ENCODE measurements around the gene DNAJC17.

Gene DNAJC17

GRCh38 chr15:40751745-40752144 lies 55.5 kb downstream of the DNAJC17 start:
- H4K20me1 ChIP-seq (ENCODE audit: low read depth, low read length) = no peaks in the 10 kb centered on the region
- no peaks in the 10 kb centered on the region for H3K9me3 ChIP-seq (ENCODE audit: insufficient read depth, low read length)
- H3K27ac ChIP-seq (ENCODE audit: low read depth, low read length) = no peak overlapping the region
- H3K4me2 ChIP-seq (ENCODE audit: low read depth, low read length, poor library complexity, severe bottlenecking) = no peak overlapping the region
- H2AFZ ChIP-seq (ENCODE audit: low read depth, low read length, severe bottlenecking) = no peak overlapping the region
- H3K9ac ChIP-seq (ENCODE audit: low read length) = no peak overlapping the region
- H3K9me2 ChIP-seq (replicated peaks; ENCODE audit: insufficient read depth, low read length) = no peaks in the 10 kb centered on the region
- H3K79me2 ChIP-seq (ENCODE audit: insufficient read depth, low read length) = peaks cover 41% of the 10 kb centered on the region
- H3F3A ChIP-seq (ENCODE audit: insufficient read depth) = no peaks in the 10 kb centered on the region; the same call in none of the 2 replicates
- peaks cover 5% of the 10 kb centered on the region for H3K36me3 ChIP-seq (ENCODE audit: low read length)
- TF ChIP-seq EZH2phosphoT487 (conservative IDR thresholded peaks at IDR 0.05; ENCODE audit: low read length) (no peak), CTCF (IDR thresholded peaks at IDR 0.05; ENCODE audit: insufficient read depth, low read length, poor library complexity, severe bottlenecking) (no peak)
- H3K4me3 ChIP-seq (ENCODE audit: insufficient read depth, low read length, poor library complexity, severe bottlenecking) = no peak overlapping the region
- H3K27me3 ChIP-seq (ENCODE audit: low read length) = no peaks in the 10 kb centered on the region

GRCh38 chr15:40750885-40751284 lies 56.4 kb downstream of the DNAJC17 start:
- H3K36me3 ChIP-seq (ENCODE audit: low read length) = peaks cover 5% of the 10 kb centered on the region
- no peak overlapping the region for H3K4me3 ChIP-seq (ENCODE audit: insufficient read depth, low read length, poor library complexity, severe bottlenecking)
- H3K9me3 ChIP-seq (ENCODE audit: insufficient read depth, low read length) = no peaks in the 10 kb centered on the region
- no peak overlapping the region for H3K9ac ChIP-seq (ENCODE audit: low read length)
- H3K27me3 ChIP-seq (ENCODE audit: low read length) = no peaks in the 10 kb centered on the region
- no peak overlapping the region for H3K27ac ChIP-seq (ENCODE audit: low read depth, low read length)
- peaks cover under 1% of the 10 kb centered on the region; the same call in 1 of the 2 replicates for H3F3A ChIP-seq (ENCODE audit: insufficient read depth)
- H3K9me2 ChIP-seq (replicated peaks; ENCODE audit: insufficient read depth, low read length) = no peaks in the 10 kb centered on the region
- H3K4me2 ChIP-seq (ENCODE audit: low read depth, low read length, poor library complexity, severe bottlenecking) = no peak overlapping the region
- H4K20me1 ChIP-seq (ENCODE audit: low read depth, low read length) = no peaks in the 10 kb centered on the region
- no peak overlapping the region for H2AFZ ChIP-seq (ENCODE audit: low read depth, low read length, severe bottlenecking)
- TF ChIP-seq EZH2phosphoT487 (conservative IDR thresholded peaks at IDR 0.05; ENCODE audit: low read length) = no peak
- TF ChIP-seq CTCF (IDR thresholded peaks at IDR 0.05; ENCODE audit: insufficient read depth, low read length, poor library complexity, severe bottlenecking) = no peak
- H3K79me2 ChIP-seq (ENCODE audit: insufficient read depth, low read length) = peaks cover 41% of the 10 kb centered on the region

GRCh38 chr15:40749151-40749630 lies 58.1 kb downstream of the DNAJC17 start:
- Histone ChIP-seq H3K9me2 (replicated peaks; ENCODE audit: insufficient read depth, low read length) (no peaks in the 10 kb centered on the region), H3K9ac (ENCODE audit: low read length) (no peak overlapping the region), H3K36me3 (ENCODE audit: low read length) (peaks cover 5% of the 10 kb centered on the region), H4K20me1 (ENCODE audit: low read depth, low read length) (no peaks in the 10 kb centered on the region), H2AFZ (ENCODE audit: low read depth, low read length, severe bottlenecking) (no peak overlapping the region), H3K27ac (ENCODE audit: low read depth, low read length) (no peak overlapping the region), H3K4me2 (ENCODE audit: low read depth, low read length, poor library complexity, severe bottlenecking) (no peak overlapping the region), H3K4me3 (ENCODE audit: insufficient read depth, low read length, poor library complexity, severe bottlenecking) (no peak overlapping the region), H3K27me3 (ENCODE audit: low read length) (no peaks in the 10 kb centered on the region), H3F3A (ENCODE audit: insufficient read depth) (peaks cover 4% of the 10 kb centered on the region; the same call in 1 of the 2 replicates), H3K9me3 (ENCODE audit: insufficient read depth, low read length) (no peaks in the 10 kb centered on the region), H3K79me2 (ENCODE audit: insufficient read depth, low read length) (peaks cover 34% of the 10 kb centered on the region)
- no peak for TF ChIP-seq CTCF (IDR thresholded peaks at IDR 0.05; ENCODE audit: insufficient read depth, low read length, poor library complexity, severe bottlenecking)
- TF ChIP-seq EZH2phosphoT487 (conservative IDR thresholded peaks at IDR 0.05; ENCODE audit: low read length) = no peak
